GM10847 (cell line): ENCODE results near the gene CTRB1.
A peak's percentile ranks its signal among the peaks of the same experiment; 100 is the strongest.

ENCODE experiments used
- POLR2A ChIP-seq: IDR thresholded peaks from 2 replicates; pipeline ENCODE4 v1.6.1; 2011; ENCODE audit not compliant: insufficient read length; ENCODE audit errors: extremely low read depth

The CTRB1 gene

GRCh38 chr16:75244844-75245758 lies 26.3 kb downstream of the CTRB1 start:
- TF ChIP-seq POLR2A: no peak

- no peak for TF ChIP-seq POLR2A
Observed at GRCh38 chr16:75246504-75247205, 27.9 kb downstream of the CTRB1 start.

DNA sequence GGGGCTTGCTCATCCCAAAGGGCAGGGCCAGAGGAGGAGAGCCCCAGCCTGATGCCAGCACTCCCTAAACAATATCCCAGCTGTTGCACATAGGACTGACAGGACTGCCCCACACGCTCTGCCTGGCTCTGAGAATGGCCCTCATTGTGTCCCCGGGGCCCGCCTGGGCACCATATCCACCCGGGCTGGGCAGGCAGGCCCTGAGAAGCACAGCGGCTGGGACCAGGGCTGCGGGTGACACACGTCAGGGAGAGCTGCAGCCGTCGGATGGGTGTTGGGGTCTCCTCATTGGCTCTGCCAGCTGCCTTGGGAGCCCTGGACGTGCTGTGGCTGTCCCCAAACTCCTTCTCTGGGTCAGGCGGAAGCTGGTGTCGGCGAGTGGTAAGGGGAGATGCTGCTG lies 28.5 kb downstream of the CTRB1 start:
- TF ChIP-seq POLR2A: no peak

GRCh38 chr16:75248142-75248535 lies 29.4 kb downstream of the CTRB1 start:
- TF ChIP-seq POLR2A: no peak

GRCh38 chr16:75248536-75249380 lies 30.0 kb downstream of the CTRB1 start:
- TF ChIP-seq POLR2A: no peak

GRCh38 chr16:75249441-75249840 lies 30.7 kb downstream of the CTRB1 start:
- no peak for TF ChIP-seq POLR2A

- no peak for TF ChIP-seq POLR2A
Observed at GRCh38 chr16:75250089-75250808, 31.5 kb downstream of the CTRB1 start.

DNA sequence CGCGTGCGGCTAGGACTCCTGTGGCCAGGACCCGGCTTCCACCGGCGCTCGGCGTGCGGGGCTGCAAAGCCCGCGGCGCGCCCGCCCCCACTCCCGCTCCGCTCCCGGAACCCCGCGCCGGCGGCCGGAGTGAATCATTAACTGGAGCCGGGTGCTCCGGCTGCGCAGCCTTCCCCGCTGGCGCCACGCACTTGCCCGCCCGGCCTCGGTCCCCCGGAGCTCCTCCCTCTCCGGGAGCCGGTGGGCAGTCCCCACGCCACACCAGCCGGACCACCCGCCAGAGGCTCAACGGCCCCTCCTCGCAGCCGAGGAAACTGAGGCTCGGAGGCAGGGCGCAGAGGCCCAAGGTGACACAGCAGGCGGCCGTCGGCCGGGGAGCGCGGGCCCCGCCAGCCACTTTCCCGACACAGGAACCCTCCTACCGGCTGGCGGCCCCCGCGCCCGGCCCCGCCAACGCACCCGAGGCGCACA lies 32.1 kb downstream of the CTRB1 start:
- no peak for TF ChIP-seq POLR2A

GRCh38 chr16:75251280-75252048 lies 32.7 kb downstream of the CTRB1 start, which contains the start of gene BCAR1:
BCAR1 (minus strand) TSS chr16:75251624; CDS start chr16:75251482, 142 bp downstream.
- TF ChIP-seq POLR2A: peak; percentile 45

GRCh38 chr16:75252049-75252864 lies 33.5 kb downstream of the CTRB1 start:
- no peak for TF ChIP-seq POLR2A

DNA sequence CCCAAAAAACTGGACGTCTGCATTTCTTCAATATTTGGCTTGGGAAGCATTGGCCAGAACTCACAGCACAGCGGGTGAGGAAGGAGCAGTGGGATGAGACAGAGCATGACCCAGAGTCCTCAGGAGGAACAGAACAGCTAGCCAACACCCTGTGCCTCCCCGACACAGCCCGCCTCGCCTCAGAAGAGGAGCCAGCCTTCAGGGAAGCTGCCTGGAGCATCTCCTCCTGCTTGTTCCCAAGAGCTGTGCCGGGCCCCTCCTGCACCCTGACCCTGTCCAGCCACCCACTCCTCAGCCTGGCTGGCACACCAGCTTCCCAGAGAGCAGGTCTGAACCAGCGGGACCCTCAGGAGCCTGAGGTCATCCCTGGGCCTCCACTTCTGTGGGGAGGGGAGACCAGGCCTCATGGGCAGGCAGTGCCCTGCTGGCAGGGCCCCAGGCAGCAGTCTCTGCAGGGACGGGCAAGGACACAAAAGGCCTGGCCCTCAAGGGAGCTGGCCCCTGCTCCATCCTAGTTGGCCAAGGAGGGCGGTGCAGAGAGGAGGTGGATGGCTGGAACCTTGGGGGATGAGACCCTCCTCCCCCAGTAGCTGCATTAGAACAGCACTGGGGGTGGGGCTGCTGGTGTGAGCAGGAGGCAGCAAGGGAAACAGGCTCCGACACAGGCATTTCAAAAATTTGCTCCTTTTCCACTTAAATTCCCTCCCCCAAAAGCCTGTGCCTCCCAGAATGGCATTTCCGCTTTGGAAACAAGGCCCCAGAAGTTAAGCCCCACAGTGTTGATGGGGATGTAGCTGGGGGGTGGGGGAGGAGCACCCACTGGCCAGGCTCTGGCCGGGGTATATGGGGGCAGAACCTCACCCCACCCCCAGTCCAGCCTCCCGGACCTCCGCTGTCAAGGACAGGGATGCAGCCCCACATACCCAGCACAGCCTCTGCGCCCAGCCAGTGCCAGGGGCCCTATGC lies 34.4 kb downstream of the CTRB1 start:
- TF ChIP-seq POLR2A: no peak

DNA sequence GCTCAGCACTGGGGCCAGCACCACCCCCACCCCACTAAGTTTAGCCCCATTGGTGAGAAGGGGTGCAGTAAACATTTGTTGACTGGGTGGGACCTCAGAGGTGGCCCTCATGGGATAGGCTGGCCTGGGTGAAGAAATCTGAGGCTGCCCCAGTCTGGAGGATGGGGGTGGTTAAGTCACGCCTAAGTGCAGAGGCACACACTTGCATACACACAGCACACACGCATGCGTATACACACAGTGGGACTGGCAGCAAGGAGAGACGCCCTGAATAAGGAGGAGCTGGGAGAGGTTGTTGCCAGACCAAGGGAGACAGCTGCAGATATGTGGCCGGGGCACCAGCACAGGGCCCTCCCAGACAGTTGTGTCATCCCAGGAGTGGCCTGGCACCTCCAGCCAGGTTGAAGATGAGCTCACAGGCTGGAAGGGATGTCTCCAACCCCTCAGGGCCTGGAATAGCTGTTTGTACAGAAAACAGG lies 35.6 kb downstream of the CTRB1 start:
- no peak for TF ChIP-seq POLR2A
